NCI-H2196 (cell line): ENCODE results near the gene ZBTB48.
A peak's percentile ranks its signal among the peaks of the same experiment; 100 is the strongest.

Experiments used
- DNase-seq: peaks from one replicate; lab custom pipeline; 2025; ENCODE audit not compliant: unreplicated experiment; lab: John Stamatoyannopoulos, UW

Gene ZBTB48

DNA sequence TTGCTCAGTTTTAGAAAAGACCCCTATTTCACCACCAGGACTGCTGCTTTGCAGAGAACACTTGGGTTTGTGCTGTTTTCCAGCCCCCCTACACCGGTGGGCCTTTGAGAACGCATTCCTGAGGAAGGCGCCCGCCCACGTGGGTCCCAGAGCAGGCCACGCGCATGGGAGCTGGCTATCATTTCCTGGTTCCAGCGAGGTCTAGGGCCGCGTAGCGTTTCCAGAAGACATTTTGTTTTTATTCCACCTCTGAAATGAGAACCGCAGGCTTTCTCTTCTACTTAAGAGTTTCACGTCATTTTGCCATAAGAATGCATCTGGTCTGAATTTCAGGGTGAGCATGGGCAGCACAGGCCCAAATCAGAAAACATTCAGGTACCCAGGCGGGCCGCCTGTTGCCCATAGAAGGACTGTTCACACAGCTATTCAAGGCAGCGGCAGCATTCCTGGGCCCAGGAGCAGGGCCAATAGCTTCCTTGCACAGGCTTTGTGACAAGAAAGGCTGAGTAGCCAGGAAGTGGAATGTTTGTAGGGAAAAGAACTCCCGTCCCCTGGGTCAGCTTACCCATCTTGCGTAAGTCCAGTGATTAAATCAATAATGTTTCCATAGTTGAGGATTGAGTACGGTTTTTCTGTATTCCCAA lies 24.2 kb downstream of the ZBTB48 start:
- no peak for DNase-seq

- DNase-seq = peak; percentile 68
Observed at GRCh38 chr1:6612641-6613360, 33.0 kb downstream of the ZBTB48 start.

GRCh38 chr1:6613361-6614018 lies 33.7 kb downstream of the ZBTB48 start, which contains the start of gene PHF13:
PHF13 (plus strand) TSS chr1:6613731; CDS start chr1:6614067, 336 bp downstream.
- DNase-seq = peak; percentile 99

GRCh38 chr1:6614019-6614928 lies 34.5 kb downstream of the ZBTB48 start:
- DNase-seq = peak; percentile 31

GRCh38 chr1:6614929-6615785 lies 35.4 kb downstream of the ZBTB48 start:
- DNase-seq = no peak

- no peak for DNase-seq
Observed at GRCh38 chr1:6619045-6619444, 39.3 kb downstream of the ZBTB48 start.

GRCh38 chr1:6621429-6622391 lies 41.9 kb downstream of the ZBTB48 start:
- DNase-seq = no peak

DNA sequence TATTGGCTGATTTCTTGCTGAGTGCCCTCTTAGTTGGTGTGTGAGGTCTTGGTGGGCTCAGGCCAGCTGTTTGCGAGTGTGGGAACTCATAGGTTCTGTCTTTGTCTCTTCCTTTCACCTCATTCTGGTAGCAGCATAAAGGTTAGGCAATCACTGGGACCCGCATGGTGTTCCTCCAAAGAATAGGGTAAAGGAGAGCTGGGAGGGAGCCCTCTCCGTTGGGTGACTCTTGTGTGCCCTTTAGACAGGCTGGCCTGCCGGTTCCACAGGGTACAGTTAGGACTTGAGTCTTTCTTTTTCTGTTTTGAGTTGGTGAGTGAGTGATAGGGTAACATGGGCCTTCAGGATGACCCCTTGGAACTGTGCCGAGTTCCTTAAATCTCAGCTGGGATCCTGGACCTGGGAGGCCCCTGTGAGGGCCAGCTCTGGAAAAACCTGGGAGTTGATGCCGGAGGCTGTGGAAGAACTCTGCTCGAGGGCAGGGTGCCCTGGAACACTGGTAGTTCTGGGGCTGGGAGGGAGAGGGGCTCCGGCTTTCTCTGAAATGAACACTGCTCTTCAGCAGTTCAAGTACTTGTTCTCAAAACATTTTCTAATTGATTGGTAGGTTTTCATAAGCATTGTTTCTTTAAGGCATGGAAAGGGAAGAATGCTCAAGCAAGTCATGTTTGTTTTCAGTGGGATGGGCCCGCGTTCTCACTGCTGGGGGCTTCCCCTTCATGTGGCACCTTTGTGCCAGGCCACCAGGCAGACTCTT lies 42.8 kb downstream of the ZBTB48 start:
- no peak for DNase-seq

- no peak for DNase-seq
Observed at GRCh38 chr1:6623269-6623965, 43.6 kb downstream of the ZBTB48 start.

DNA sequence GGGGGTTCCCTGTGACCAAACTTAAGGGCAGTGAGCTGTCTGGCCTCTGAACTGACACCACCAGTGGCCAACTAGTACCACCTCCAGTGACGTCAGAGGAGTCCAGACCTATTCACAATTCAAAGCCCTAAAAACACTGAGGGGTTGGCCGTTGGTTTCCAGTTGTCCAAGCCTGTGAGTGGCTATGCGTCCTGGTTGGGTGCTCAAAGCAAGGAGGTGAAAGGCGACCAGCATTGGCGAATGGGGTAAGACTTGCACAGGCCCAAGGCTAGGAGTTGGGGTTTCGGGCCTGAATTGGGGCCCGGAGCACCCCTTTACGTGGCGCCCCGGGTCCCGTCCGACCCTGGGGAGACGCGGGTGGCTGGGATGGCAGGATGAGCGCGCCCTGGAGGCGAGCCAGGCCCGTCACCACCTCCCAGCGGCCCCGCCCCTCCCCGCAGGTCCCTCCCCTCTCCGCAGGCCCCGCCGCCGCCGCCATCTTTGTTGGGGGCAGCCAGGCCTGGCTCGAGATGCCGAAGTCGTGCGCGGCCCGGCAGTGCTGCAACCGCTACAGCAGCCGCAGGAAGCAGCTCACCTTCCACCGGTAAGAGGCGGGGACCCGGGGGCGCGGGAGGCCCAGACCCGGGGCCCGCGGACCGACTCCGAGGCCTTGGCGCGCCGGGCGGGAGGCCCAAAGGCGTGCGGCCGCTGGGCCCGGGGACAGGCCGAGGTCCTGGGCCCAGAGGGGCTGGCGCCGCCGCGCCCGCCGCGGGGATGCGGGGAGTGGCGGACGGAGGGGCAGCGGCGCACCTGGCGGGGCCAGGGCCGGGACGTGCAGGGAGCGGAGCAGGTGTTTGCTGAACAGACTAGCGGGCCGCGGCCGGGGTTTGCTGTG lies 45.2 kb downstream of the ZBTB48 start, which contains the start of gene THAP3:
Gene THAP3 (plus strand): TSS at position 159 of the 874 bp plus-strand sequence. CDS start 351 bp downstream, at position 510.
- peak; percentile 79 for DNase-seq

DNA sequence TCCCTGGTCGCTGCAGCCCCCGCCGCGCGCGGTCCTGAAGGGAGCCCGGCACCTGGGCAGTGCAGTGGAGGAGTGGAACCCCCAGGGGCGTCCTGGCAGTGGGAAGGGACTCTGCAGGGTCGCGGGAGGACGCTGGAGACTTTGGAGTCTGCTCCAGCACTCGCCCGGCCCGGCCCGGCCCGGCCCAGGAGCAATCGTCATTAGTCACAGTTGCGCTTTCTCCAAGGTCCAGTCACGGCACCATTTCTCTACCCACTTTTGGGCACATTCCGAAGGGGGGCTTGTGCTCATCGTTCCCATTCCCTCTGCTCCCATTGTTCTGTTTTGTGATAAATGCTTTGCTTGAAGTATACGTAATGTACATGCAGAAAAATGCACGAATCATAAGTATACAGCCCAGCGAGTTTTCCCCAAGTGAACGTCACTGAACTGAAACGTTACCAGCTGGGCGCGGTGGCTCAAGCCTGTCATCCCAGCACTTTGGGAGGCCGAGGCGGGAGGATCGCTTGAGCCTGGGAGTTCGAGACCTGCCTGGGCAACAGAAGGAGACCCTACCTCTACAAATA lies 45.9 kb downstream of the ZBTB48 start:
- no peak for DNase-seq

DNA sequence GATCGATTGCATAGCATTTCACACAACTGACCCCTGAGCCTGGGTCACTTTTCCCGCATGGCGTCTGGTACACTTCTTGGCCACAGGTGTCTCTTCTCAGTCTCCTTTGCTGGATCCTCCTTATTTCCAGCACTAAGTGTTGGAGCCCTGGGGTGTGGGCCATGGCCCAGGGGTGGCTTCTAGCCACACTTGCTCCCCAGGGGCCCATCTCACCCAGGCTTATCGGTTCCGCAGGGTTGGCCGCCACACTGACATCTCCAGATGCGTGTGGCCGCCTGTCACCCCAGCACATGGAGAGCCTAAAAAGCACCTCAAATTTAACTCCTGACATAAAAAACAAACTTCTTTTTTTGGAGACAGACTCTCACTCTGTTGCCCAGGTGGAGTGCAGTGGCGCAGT lies 47.2 kb downstream of the ZBTB48 start:
- DNase-seq = no peak

DNA sequence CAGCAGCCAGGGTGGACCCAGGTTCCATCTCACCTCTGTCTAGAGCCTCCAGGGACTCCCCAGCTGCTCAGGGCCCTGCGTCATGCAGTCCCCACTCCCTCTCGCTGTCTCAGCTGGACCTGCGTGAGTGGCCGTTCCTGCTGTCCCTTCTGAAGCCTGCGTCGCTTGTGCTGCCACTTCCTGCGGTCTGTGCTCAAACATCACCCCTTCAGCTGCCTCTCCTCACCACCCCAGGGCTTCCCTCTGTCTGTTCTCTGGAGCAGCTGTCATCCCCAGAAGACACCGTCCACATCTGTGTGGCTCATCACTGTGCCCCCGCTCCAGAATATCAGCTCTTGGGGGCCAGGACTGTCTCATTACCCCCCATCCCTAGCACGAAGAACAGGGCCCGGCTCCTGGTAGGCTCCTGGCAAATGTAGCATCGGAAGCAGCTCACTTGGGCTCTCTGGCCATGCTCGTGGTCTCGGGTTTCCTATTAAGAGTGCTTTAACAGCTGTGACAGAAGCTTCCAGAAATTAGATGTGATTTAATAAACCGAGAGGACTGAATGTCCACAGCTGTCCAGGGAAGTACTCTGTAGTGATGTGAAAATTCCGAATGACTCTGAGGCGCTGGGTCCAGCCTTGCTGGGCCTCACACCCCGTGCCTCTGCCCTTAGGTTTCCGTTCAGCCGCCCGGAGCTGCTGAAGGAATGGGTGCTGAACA lies 48.2 kb downstream of the ZBTB48 start:
- no peak for DNase-seq

DNA sequence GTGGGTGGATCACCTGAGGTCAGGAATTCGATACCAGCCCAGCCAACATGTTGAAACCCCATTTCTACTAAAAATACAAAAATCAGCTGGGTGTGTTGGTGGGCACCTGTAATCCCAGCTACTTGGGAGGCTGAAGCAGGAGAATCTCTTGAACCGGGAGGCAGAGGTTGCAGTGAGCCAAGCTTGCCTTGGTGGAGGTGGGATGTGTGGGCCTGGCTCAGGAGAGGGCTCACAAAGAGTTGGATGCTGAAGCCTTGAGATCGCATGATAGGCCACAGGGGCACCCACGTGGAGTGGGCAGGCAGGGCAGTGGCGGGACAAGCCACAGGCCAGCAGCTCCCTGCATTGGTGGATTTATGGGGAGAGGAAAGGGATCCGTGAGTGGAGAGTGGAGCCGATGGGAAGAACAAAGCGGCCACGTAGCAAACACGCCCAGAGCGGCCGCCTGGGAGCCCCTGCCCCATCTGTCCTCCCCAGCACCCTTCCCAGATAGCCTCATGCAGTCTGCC lies 49.2 kb downstream of the ZBTB48 start:
- no peak for DNase-seq

DNA sequence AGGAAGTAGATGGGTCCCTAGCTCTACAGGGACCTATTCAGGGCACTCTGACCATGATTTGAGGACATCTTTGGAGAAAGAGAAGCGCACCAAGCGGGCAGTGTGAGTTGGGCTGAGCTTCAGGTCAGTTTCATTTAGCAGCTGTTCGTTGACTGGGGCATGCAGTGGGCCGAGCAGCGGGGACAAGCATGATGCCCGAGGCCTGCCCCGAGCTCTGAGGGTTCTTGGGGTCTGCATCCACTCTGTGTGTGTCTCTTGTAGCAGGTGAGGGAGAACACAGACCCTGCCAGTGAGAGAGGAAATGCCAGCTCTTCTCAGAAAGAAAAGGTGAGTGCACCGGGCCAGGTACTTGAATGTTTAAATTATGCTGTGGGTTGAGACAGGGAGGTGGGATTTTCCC lies 50.2 kb downstream of the ZBTB48 start:
- no peak for DNase-seq
